Coronary artery (tissue), 2 donors: ENCODE results near the gene ERN2.
"Not testable (repeated sequence)": the region's sequence is repeated elsewhere in the genome, so short reads cannot be mapped to it uniquely, and the experiment has no call there.

Experiments
- DNase-seq: peaks from one replicate; pipeline ENCODE4 v3.0.0-alpha.2; 2017; ENCODE audit warnings: low spot score
- H3K27ac ChIP-seq, 2 donors: fragments of 200-600 bp; sonication (generic); one replicate each; pipeline ENCODE4 v1.5.1; 2016 to 2019
- H3K4me3 ChIP-seq: fragments of 200-600 bp; sonication (generic); 2 replicates; pipeline ENCODE4 v1.5.1; 2016; ENCODE audit warnings: mild to moderate bottlenecking, moderate library complexity
- CTCF ChIP-seq: fragments of 200-600 bp; sonication (generic); IDR thresholded peaks from one replicate; pipeline ENCODE4 v1.5.1; 2019; ENCODE audit warnings: antibody characterized with exemption

The ERN2 gene

GRCh38 chr16:23729503-23730424 lies 16.7 kb upstream of the ERN2 start:
- Histone ChIP-seq H3K4me3 (no peak overlapping the region), H3K27ac (no peak overlapping the region)
- no peak for TF ChIP-seq CTCF
- DNase-seq: no peak

- no peak for DNase-seq
- no peak overlapping the region for H3K27ac ChIP-seq
- H3K4me3 ChIP-seq: no peak overlapping the region
- TF ChIP-seq CTCF: no peak
These were observed 15.1 kb upstream of the ERN2 start for GRCh38 chr16:23728112-23728477.

- Histone ChIP-seq H3K27ac (no peak overlapping the region), H3K4me3 (no peak overlapping the region)
- no peak for DNase-seq
- TF ChIP-seq CTCF: no peak
These were observed 13.7 kb upstream of the ERN2 start for GRCh38 chr16:23726710-23727109.

- no peak overlapping the region for H3K27ac ChIP-seq
- no peak for TF ChIP-seq CTCF
- no peak for DNase-seq
- no peak overlapping the region for H3K4me3 ChIP-seq
These were observed 11.7 kb upstream of the ERN2 start for GRCh38 chr16:23724785-23725131.

GRCh38 chr16:23724096-23724784 lies 11.2 kb upstream of the ERN2 start:
- DNase-seq: no peak
- no peak for TF ChIP-seq CTCF
- H3K27ac ChIP-seq: no peak overlapping the region
- H3K4me3 ChIP-seq: no peak overlapping the region

GRCh38 chr16:23722613-23723240 lies 9.7 kb upstream of the ERN2 start:
- DNase-seq, H3K27ac ChIP-seq, H3K4me3 ChIP-seq: not testable (repeated sequence)

- no peak for TF ChIP-seq CTCF
- no peak for DNase-seq
- no peak overlapping the region for H3K4me3 ChIP-seq
- H3K27ac ChIP-seq: no peak overlapping the region
These were observed 3.5 kb upstream of the ERN2 start for GRCh38 chr16:23716484-23716883.
